ENCODE results near the gene GALNT18. TPM values are rescaled to one million over a fixed set of nuclear protein-coding genes. Genes with fewer than 3 reads are reported as not detected.

The GALNT18 gene
- total RNA-seq, 1 experiment from 2014 or later, result 1.7 TPM

GRCh38 chr11:11478687-11479086 is 143.1 kb downstream of the GALNT18 start:
- Mint-ChIP-seq H3K27ac (no peak overlapping the region), H3K9me3 (no peaks in the 10 kb centered on the region), H3K36me3 (ENCODE audit: insufficient read depth in 1 of 3, low read depth in 3 of 3) (no peaks in the 10 kb centered on the region), H3K27me3 (ENCODE audit: low read depth) (no peaks in the 10 kb centered on the region; the same call in 1 of the 2 replicates), H3K4me1 (peaks cover 14 to 30% of the 10 kb centered on the region in 2 experiments), H3K4me3 (no peak overlapping the region)
- H3K27me3 ChIP-seq (ENCODE audit: insufficient read depth, low read length), result no peaks in the 10 kb centered on the region
- H2BK12ac ChIP-seq (ENCODE audit: insufficient read length, low read depth, low read length), result no peak overlapping the region
- no peak overlapping the region for H2AFZ ChIP-seq (ENCODE audit: low read length)
- no peak overlapping the region for H3K56ac ChIP-seq (ENCODE audit: insufficient read length, low read depth, low read length)
- H3K9ac ChIP-seq (ENCODE audit: extremely low read depth, insufficient read length, low read length), result no peak overlapping the region
- no peak overlapping the region for H3K4ac ChIP-seq (ENCODE audit: low read depth, low read length)
- no peaks in the 10 kb centered on the region for H4K20me1 ChIP-seq (ENCODE audit: control insufficient read depth, insufficient read depth, insufficient read length)
- H2BK5ac ChIP-seq (ENCODE audit: insufficient read length, low read length), result no peak overlapping the region
- no peaks in the 10 kb centered on the region for H3K79me1 ChIP-seq (ENCODE audit: insufficient read depth, low read depth, low read length, poor library complexity, severe bottlenecking)
- WGBS (ENCODE audit: extremely low coverage, insufficient read length, low lambda C conversion rate), result no CpG with 5 or more reads among the region's 12 CpGs
- peak; percentile 76 for DNase-seq
- no peaks in the 10 kb centered on the region for H3K23me2 ChIP-seq (ENCODE audit: insufficient read length, low read depth, low read length, poor library complexity, severe bottlenecking)
- H3K18ac ChIP-seq (ENCODE audit: insufficient read length, low read depth, low read length), result no peak overlapping the region
- H4K5ac ChIP-seq (ENCODE audit: insufficient read length, low read depth, low read length), result no peak overlapping the region
- no peak overlapping the region; the same call in 1 of the 2 replicates for H3K14ac ChIP-seq (ENCODE audit: insufficient read depth, low read length)
- no peak overlapping the region for H3K27ac ChIP-seq (ENCODE audit: insufficient read length, low read depth, low read length)
- H2BK20ac ChIP-seq (ENCODE audit: low read depth, low read length, poor library complexity, severe bottlenecking), result no peak overlapping the region
- no peaks in the 10 kb centered on the region for H3K79me2 ChIP-seq (ENCODE audit: insufficient read depth, low read length)
- H3K4me1 ChIP-seq (ENCODE audit: insufficient read depth, low read length), result peaks cover 3% of the 10 kb centered on the region; the same call in 1 of the 2 replicates
- no peak overlapping the region for H3K23ac ChIP-seq (ENCODE audit: insufficient read length, low read depth, low read length)
- H3K9me3 ChIP-seq (ENCODE audit: control insufficient read depth, low read depth, low read length), result no peaks in the 10 kb centered on the region
- no peak overlapping the region for H4K8ac ChIP-seq (replicated peaks; ENCODE audit: insufficient read length, low read depth, low read length)
- no peak overlapping the region for H2AK5ac ChIP-seq (ENCODE audit: insufficient read length, low read length)
- TF ChIP-seq CTCF (conservative IDR thresholded peaks at IDR 0.05), result peak; percentile 55
- H3K4me2 ChIP-seq (ENCODE audit: insufficient read depth, insufficient read length, low read length), result no peak overlapping the region
- no peak overlapping the region for H3T11ph ChIP-seq (ENCODE audit: low read length)
- H2BK120ac ChIP-seq (ENCODE audit: low read depth, low read length, poor library complexity, severe bottlenecking), result no peak overlapping the region
- H2BK15ac ChIP-seq (ENCODE audit: low read depth, low read length), result no peak overlapping the region
- H4K91ac ChIP-seq (ENCODE audit: insufficient read length, low read depth, low read length), result no peak overlapping the region
